CD4-positive, alpha-beta T cell (primary cell): Measurements from ENCODE around the gene FAM234A. TPM values are rescaled to one million over a fixed set of nuclear protein-coding genes. Genes with fewer than 3 reads are reported as not detected.
A peak's percentile ranks its signal among the peaks of the same experiment; 100 is the strongest.

ENCODE experiments used
- ATAC-seq: fragments of 200-7000 bp; cut with Tn5 transposase; one replicate; pipeline ENCODE4 v1.10.0; 2022; ENCODE audit warnings: mild to moderate bottlenecking; ENCODE audit not compliant: poor library complexity
- CTCF ChIA-PET: fragments of 350-600 bp; sonication (Branson Sonifier 250); formaldehyde crosslinking; loops from one replicate; lab custom pipeline; 2021; ENCODE audit warnings: antibody characterized with exemption, inconsistent platforms; lab: Charles Lee
- POLR2A ChIA-PET: fragments of 350-600 bp; sonication (Branson Sonifier 250); formaldehyde crosslinking; loops from one replicate; lab custom pipeline; 2021; ENCODE audit warnings: antibody characterized with exemption, inconsistent platforms; lab: Charles Lee
- DNase-seq, 14 experiments: peaks; one replicate each; pipeline ENCODE4 v3.0.0-alpha.2; 2013 to 2020; ENCODE audit warnings: mixed read lengths in 2 of 14
- H3K27ac ChIP-seq, 2 donors: one replicate each; pipeline versions ENCODE4 v1.5.1 to v1.7.0; 2013; ENCODE audit warnings: low read length in 2 of 2, low read depth in 1 of 2, mild to moderate bottlenecking in 1 of 2
- H3K27me3 ChIP-seq, 2 experiments: 1 replicate in 1 of 2; 2 replicates in 1 of 2; pipeline versions ENCODE4 v1.6.1 to v1.7.0; 2013; ENCODE audit warnings: low read length in 2 of 2, control low read depth in 1 of 2, mild to moderate bottlenecking in 1 of 2, moderate library complexity in 1 of 2; ENCODE audit not compliant: insufficient read depth in 2 of 2, control insufficient read depth in 1 of 2
- H3K36me3 ChIP-seq: one replicate; pipeline ENCODE4 v1.6.1; 2013; ENCODE audit warnings: low read length, control low read depth; ENCODE audit not compliant: insufficient read depth
- H3K4me1 ChIP-seq: one replicate; pipeline ENCODE4 v1.6.1; 2013; ENCODE audit warnings: low read length, control low read depth; ENCODE audit not compliant: insufficient read depth
- H3K4me3 ChIP-seq: one replicate; pipeline ENCODE4 v1.5.1; 2013; ENCODE audit warnings: mild to moderate bottlenecking, low read length, moderate library complexity
- H3K9me3 ChIP-seq, 2 experiments: 1 replicate in 1 of 2; 2 replicates in 1 of 2; pipeline versions ENCODE4 v1.6.1 to v1.7.0; 2013; ENCODE audit warnings: low read length in 2 of 2, mild to moderate bottlenecking in 2 of 2, control low read depth in 1 of 2, moderate library complexity in 1 of 2; ENCODE audit not compliant: control insufficient read depth in 1 of 2, insufficient read depth in 1 of 2
- H3K27ac Mint-ChIP-seq: one replicate; pipeline ENCODE4 v1.8.0; 2020; ENCODE audit warnings: mixed read lengths
- H3K27me3 Mint-ChIP-seq: one replicate; pipeline ENCODE4 v1.8.0; 2021; ENCODE audit warnings: mixed read lengths
- H3K36me3 Mint-ChIP-seq: one replicate; pipeline ENCODE4 v1.8.0; 2021; ENCODE audit warnings: low read depth, mixed read lengths
- H3K4me1 Mint-ChIP-seq: one replicate; pipeline ENCODE4 v1.8.0; 2021; ENCODE audit warnings: low read depth, mixed read lengths
- H3K4me3 Mint-ChIP-seq: one replicate; pipeline ENCODE4 v1.8.0; 2020; ENCODE audit warnings: mild to moderate bottlenecking, mixed read lengths
- H3K9me3 Mint-ChIP-seq: one replicate; pipeline ENCODE4 v1.8.0; 2020; ENCODE audit warnings: mixed read lengths
- intact Hi-C, 2 experiments: fragments of 100-400 bp; cut with DNase I in 1 of 2; cut with micrococcal nuclease in 1 of 2; formaldehyde crosslinking; loops; one replicate each; pipeline versions ENCODE4 v1.15.1 to v1.9.0; 2023 to 2025; cut with DNase I, micrococcal nuclease
- total RNA-seq, 174 experiments: library from RNA in 2 of 174; stranded (reverse) in 2 of 174; gene quantifications; one replicate each; pipeline ENCODE4 v1.2.3 and lab custom pipeline; 2021 to 2026
- TF ChIP-seq, protein P1 (sequence below): fragments of 200-600 bp; IDR thresholded peaks from one replicate; pipeline ENCODE4 v1.8.0; 2022; ENCODE audit warnings: antibody characterized with exemption, mild to moderate bottlenecking

The FAM234A gene
- total RNA-seq, 2 experiments from 2014 or later = 15.6 to 17.0 TPM

DNA sequence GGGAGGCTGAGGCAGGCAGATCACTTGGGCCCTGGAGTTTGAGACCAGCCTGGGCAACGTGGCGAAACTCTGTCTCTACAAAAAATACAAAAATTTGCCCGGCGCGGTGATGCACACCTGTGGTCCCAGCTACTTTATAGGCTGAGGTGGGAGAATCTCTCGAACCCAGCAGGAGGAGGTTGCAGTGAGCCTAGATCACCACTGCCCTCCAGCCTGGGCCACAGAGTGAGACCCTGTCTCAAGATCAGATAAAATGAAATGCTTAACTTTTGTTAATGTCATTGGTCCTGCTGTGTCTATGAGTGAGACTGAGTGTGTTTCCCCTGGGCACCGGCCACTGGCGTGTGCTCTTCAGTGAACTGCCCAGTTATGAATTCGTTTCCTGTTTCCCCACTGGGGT is 10.5 kb downstream of the FAM234A start:
- Histone ChIP-seq H3K27me3 (no peaks in the 10 kb centered on the region), H3K9me3 (no peaks in the 10 kb centered on the region), H3K4me3 (no peak overlapping the region), H3K27ac (no peak overlapping the region), H3K4me1 (peaks cover 4% of the 10 kb centered on the region), H3K36me3 (peaks cover 7% of the 10 kb centered on the region)
- peaks cover 4% of the 10 kb centered on the region for H3K4me1 Mint-ChIP-seq
- DNase-seq (no peak), ATAC-seq (no peak)
- H3K4me3 Mint-ChIP-seq = peak overlapping the region; percentile 20
- intact Hi-C loops = no loop called here
- H3K27me3 Mint-ChIP-seq = no peaks in the 10 kb centered on the region
- peaks cover 4% of the 10 kb centered on the region for H3K36me3 Mint-ChIP-seq
- no peaks in the 10 kb centered on the region for H3K9me3 Mint-ChIP-seq
- H3K27ac Mint-ChIP-seq = no peak overlapping the region
- POLR2A ChIA-PET = no interaction called here
- CTCF ChIA-PET = interaction anchor here (1.7 kb wide), 1 partner anchor 10 kb away, joined by 8 read pairs; no protein-coding TSS in a partner anchor
- TF ChIP-seq, protein P1, sequence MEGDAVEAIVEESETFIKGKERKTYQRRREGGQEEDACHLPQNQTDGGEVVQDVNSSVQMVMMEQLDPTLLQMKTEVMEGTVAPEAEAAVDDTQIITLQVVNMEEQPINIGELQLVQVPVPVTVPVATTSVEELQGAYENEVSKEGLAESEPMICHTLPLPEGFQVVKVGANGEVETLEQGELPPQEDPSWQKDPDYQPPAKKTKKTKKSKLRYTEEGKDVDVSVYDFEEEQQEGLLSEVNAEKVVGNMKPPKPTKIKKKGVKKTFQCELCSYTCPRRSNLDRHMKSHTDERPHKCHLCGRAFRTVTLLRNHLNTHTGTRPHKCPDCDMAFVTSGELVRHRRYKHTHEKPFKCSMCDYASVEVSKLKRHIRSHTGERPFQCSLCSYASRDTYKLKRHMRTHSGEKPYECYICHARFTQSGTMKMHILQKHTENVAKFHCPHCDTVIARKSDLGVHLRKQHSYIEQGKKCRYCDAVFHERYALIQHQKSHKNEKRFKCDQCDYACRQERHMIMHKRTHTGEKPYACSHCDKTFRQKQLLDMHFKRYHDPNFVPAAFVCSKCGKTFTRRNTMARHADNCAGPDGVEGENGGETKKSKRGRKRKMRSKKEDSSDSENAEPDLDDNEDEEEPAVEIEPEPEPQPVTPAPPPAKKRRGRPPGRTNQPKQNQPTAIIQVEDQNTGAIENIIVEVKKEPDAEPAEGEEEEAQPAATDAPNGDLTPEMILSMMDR = no peak

- Histone ChIP-seq H3K27ac (no peak overlapping the region), H3K9me3 (no peaks in the 10 kb centered on the region), H3K36me3 (peaks cover 7% of the 10 kb centered on the region), H3K4me1 (peaks cover 6% of the 10 kb centered on the region), H3K27me3 (no peaks in the 10 kb centered on the region), H3K4me3 (no peak overlapping the region)
- no peak overlapping the region for H3K27ac Mint-ChIP-seq
- TF ChIP-seq, protein P1 = no peak
- intact Hi-C loops = no loop called here
- ChIA-PET CTCF (interaction anchor here (1.1 kb wide), 1 partner anchor 10 kb away, joined by 4 read pairs; no protein-coding TSS in a partner anchor), POLR2A (no interaction called here)
- H3K4me1 Mint-ChIP-seq = peaks cover 2% of the 10 kb centered on the region
- H3K36me3 Mint-ChIP-seq = peaks cover 9% of the 10 kb centered on the region
- H3K4me3 Mint-ChIP-seq = no peak overlapping the region
- no peaks in the 10 kb centered on the region for H3K9me3 Mint-ChIP-seq
- H3K27me3 Mint-ChIP-seq = no peaks in the 10 kb centered on the region
- DNase-seq (no peak), ATAC-seq (no peak)
Observed at GRCh38 chr16:247027-247426, 12.4 kb downstream of the FAM234A start.

- Mint-ChIP-seq H3K36me3 (peaks cover 22% of the 10 kb centered on the region), H3K27me3 (no peaks in the 10 kb centered on the region), H3K4me3 (no peak overlapping the region), H3K9me3 (no peaks in the 10 kb centered on the region), H3K27ac (no peak overlapping the region), H3K4me1 (peaks cover 20% of the 10 kb centered on the region)
- Histone ChIP-seq H3K27ac (no peak overlapping the region), H3K9me3 (no peaks in the 10 kb centered on the region), H3K4me1 (peaks cover 29% of the 10 kb centered on the region), H3K27me3 (no peaks in the 10 kb centered on the region), H3K36me3 (peaks cover 11% of the 10 kb centered on the region), H3K4me3 (no peak overlapping the region)
- CTCF ChIA-PET = interaction anchor here (1.2 kb wide), 1 partner anchor 20 kb away, joined by 3 read pairs; the partner anchor contains the start of gene LUC7L
- POLR2A ChIA-PET = no interaction called here
- peak in 1 of 14 experiments; percentile 19 for DNase-seq
- TF ChIP-seq, protein P1 = no peak
- intact Hi-C loops = no loop called here
- ATAC-seq = no peak
Observed at GRCh38 chr16:249431-249830, 14.8 kb downstream of the FAM234A start.
